ENCODE results near the gene CALML5. TPM values are rescaled to one million over a fixed set of nuclear protein-coding genes. Genes with fewer than 3 reads are reported as not detected.

CALML5 gene
- total and polyA plus RNA-seq, 2 of the 4 experiments (the other 2 are of a cell fraction), result not detected

DNA sequence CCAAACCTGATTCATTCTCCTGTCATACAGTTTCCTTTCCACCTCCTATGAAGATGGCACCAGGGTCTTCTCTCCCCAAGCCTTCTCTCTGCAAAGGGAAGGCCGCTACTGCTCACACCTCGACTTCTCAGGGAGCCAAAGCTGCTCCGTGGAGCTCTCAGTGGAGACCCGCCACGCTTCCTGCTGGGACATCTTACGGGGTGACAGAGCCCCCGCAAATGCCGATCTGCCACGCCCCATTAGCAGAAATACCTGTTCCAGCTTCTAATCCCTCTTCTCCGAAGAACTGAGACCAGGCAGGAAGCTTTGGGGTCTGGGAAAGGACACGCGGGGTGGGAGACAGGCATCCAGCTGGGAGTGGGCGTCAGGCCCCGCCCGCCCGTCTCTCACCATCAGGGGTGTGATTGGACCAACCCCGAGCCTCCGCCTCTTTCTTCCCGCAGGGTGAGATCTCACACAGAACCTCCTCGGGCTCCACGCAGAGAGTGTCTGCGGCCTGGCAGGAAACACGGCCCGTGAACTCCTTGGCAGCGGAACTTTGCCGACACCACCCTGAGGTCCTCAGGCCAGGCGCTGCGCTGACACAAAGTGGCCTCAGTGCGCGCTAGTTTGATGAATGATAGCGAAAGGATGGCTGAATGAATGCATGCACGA is 12.0 kb upstream of the CALML5 start:
- intact Hi-C loops (cut with micrococcal nuclease), result no loop called here
- no peak overlapping the region for H3K4me2 ChIP-seq (ENCODE audit: low read depth, low read length)
- H4K91ac ChIP-seq (ENCODE audit: insufficient read depth, low read depth, low read length), result no peak overlapping the region
- no peak overlapping the region for H2BK120ac ChIP-seq (ENCODE audit: low read depth, low read length)
- POLR2A ChIA-PET (ENCODE audit: unreplicated experiment), result no interaction called here
- H3K9ac ChIP-seq (ENCODE audit: low read depth, low read length), result no peak overlapping the region
- H4K20me1 ChIP-seq (ENCODE audit: insufficient read depth, low read length), result no peaks in the 10 kb centered on the region
- TF ChIP-seq NFE2L2 (IDR thresholded peaks at IDR 0.05; ENCODE audit: low read depth, low read length), result no peak
- TF ChIP-seq BHLHE40 (IDR thresholded peaks at IDR 0.05; ENCODE audit: low read depth, low read length), result no peak
- no peak for TF ChIP-seq MXI1 (IDR thresholded peaks at IDR 0.05; ENCODE audit: borderline replicate concordance, low read depth, low read length)
- TF ChIP-seq, protein P1, sequence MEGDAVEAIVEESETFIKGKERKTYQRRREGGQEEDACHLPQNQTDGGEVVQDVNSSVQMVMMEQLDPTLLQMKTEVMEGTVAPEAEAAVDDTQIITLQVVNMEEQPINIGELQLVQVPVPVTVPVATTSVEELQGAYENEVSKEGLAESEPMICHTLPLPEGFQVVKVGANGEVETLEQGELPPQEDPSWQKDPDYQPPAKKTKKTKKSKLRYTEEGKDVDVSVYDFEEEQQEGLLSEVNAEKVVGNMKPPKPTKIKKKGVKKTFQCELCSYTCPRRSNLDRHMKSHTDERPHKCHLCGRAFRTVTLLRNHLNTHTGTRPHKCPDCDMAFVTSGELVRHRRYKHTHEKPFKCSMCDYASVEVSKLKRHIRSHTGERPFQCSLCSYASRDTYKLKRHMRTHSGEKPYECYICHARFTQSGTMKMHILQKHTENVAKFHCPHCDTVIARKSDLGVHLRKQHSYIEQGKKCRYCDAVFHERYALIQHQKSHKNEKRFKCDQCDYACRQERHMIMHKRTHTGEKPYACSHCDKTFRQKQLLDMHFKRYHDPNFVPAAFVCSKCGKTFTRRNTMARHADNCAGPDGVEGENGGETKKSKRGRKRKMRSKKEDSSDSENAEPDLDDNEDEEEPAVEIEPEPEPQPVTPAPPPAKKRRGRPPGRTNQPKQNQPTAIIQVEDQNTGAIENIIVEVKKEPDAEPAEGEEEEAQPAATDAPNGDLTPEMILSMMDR (conservative IDR thresholded peaks at IDR 0.05; ENCODE audit: low read depth, low read length), result no peak
- TF ChIP-seq, protein P2, sequence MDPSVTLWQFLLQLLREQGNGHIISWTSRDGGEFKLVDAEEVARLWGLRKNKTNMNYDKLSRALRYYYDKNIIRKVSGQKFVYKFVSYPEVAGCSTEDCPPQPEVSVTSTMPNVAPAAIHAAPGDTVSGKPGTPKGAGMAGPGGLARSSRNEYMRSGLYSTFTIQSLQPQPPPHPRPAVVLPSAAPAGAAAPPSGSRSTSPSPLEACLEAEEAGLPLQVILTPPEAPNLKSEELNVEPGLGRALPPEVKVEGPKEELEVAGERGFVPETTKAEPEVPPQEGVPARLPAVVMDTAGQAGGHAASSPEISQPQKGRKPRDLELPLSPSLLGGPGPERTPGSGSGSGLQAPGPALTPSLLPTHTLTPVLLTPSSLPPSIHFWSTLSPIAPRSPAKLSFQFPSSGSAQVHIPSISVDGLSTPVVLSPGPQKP (IDR thresholded peaks at IDR 0.05; ENCODE audit: borderline replicate concordance, low read depth, low read length), result no peak
- no peak for TF ChIP-seq RCOR1 (IDR thresholded peaks at IDR 0.05; ENCODE audit: insufficient replicate concordance, low read length)
- TF ChIP-seq MAZ (IDR thresholded peaks at IDR 0.05; ENCODE audit: borderline replicate concordance, low read depth, low read length), result no peak
- TF ChIP-seq SMC3 (IDR thresholded peaks at IDR 0.05; ENCODE audit: low read depth, low read length), result no peak
- TF ChIP-seq, protein P3, sequence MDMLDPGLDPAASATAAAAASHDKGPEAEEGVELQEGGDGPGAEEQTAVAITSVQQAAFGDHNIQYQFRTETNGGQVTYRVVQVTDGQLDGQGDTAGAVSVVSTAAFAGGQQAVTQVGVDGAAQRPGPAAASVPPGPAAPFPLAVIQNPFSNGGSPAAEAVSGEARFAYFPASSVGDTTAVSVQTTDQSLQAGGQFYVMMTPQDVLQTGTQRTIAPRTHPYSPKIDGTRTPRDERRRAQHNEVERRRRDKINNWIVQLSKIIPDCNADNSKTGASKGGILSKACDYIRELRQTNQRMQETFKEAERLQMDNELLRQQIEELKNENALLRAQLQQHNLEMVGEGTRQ (IDR thresholded peaks at IDR 0.05; ENCODE audit: low read depth, low read length), result no peak
- CTCF ChIA-PET, result no interaction called here
- no peak overlapping the region for H3K27ac ChIP-seq (ENCODE audit: insufficient read depth, low read length)
- no peak overlapping the region for H4K8ac ChIP-seq (ENCODE audit: low read depth in 2 of 2, low read length in 2 of 2)
- dilution Hi-C loops (cut with HindIII; ENCODE audit: low sequenced_read_pairs, unreplicated experiment), result no loop called here
- H2AK9ac ChIP-seq (replicated peaks; ENCODE audit: low read depth, low read length, poor library complexity), result no peak overlapping the region
- H3K56ac ChIP-seq (ENCODE audit: extremely low read depth, insufficient read depth, low read length), result no peak overlapping the region
- no peak overlapping the region for H3K23ac ChIP-seq (ENCODE audit: low read depth, low read length)
- H3K4me1 ChIP-seq (ENCODE audit: control insufficient read depth, insufficient read depth, low read length), result no peaks in the 10 kb centered on the region
- H3K27me3 ChIP-seq (ENCODE audit: control insufficient read depth, insufficient read depth, low read length), result peaks cover 17% of the 10 kb centered on the region; the same call in 1 of the 2 replicates
- in situ Hi-C loops (cut with MboI; ENCODE audit: low sequenced_read_pairs), result no loop called here
- no peak overlapping the region for H2AK5ac ChIP-seq (ENCODE audit: low read depth, low read length)
- no peaks in the 10 kb centered on the region for H3K79me1 ChIP-seq (ENCODE audit: low read depth in 1 of 2, low read length in 2 of 2)
- no peak overlapping the region for H3K14ac ChIP-seq (replicated peaks; ENCODE audit: low read depth, low read length)
- no peak overlapping the region for H2BK15ac ChIP-seq (ENCODE audit: low read depth, low read length)
- no peaks in the 10 kb centered on the region for H3K9me3 ChIP-seq (ENCODE audit: control insufficient read depth, insufficient read depth, low read length)
- no peaks in the 10 kb centered on the region for H3K36me3 ChIP-seq (ENCODE audit: control insufficient read depth, insufficient read depth, low read length)
- H3K18ac ChIP-seq (ENCODE audit: low read depth, low read length), result no peak overlapping the region
- no peak overlapping the region for H2AFZ ChIP-seq (replicated peaks; ENCODE audit: low read length, poor library complexity)
- no peak overlapping the region for H4K5ac ChIP-seq (ENCODE audit: low read depth, low read length)
- H3K4ac ChIP-seq (ENCODE audit: low read depth, low read length), result no peak overlapping the region
- ATAC-seq (ENCODE audit: low read depth) (no peak), DNase-seq (no peak)
- WGBS, 2 experiments (ENCODE audit: extremely low coverage in 2 of 2, insufficient read length in 1 of 2), result 90% methylated on average over 16 of the region's 32 CpGs; no CpG with 5 or more reads in 1 of the 2 experiments
- no peak overlapping the region for H2BK20ac ChIP-seq (ENCODE audit: low read depth, low read length)
- H3K9me1 ChIP-seq (ENCODE audit: insufficient read depth, low read length), result no peaks in the 10 kb centered on the region
- no peak overlapping the region for H2BK5ac ChIP-seq (ENCODE audit: low read depth, low read length, poor library complexity, severe bottlenecking)
- BruUV-seq (replicated peaks), result no TSS peak
- no peak overlapping the region for H3K4me3 ChIP-seq (ENCODE audit: insufficient read depth, low read depth, low read length)

All from IMR-90 (cell line).